ENCODE results near the gene ANKK1. TPM values are rescaled to one million over a fixed set of nuclear protein-coding genes. Genes with fewer than 3 reads are reported as not detected.

The ANKK1 gene, protein sequence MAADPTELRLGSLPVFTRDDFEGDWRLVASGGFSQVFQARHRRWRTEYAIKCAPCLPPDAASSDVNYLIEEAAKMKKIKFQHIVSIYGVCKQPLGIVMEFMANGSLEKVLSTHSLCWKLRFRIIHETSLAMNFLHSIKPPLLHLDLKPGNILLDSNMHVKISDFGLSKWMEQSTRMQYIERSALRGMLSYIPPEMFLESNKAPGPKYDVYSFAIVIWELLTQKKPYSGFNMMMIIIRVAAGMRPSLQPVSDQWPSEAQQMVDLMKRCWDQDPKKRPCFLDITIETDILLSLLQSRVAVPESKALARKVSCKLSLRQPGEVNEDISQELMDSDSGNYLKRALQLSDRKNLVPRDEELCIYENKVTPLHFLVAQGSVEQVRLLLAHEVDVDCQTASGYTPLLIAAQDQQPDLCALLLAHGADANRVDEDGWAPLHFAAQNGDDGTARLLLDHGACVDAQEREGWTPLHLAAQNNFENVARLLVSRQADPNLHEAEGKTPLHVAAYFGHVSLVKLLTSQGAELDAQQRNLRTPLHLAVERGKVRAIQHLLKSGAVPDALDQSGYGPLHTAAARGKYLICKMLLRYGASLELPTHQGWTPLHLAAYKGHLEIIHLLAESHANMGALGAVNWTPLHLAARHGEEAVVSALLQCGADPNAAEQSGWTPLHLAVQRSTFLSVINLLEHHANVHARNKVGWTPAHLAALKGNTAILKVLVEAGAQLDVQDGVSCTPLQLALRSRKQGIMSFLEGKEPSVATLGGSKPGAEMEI
- under 0.01 TPM in 1 of 2 replicates, not detected in the other for total RNA-seq

DNA sequence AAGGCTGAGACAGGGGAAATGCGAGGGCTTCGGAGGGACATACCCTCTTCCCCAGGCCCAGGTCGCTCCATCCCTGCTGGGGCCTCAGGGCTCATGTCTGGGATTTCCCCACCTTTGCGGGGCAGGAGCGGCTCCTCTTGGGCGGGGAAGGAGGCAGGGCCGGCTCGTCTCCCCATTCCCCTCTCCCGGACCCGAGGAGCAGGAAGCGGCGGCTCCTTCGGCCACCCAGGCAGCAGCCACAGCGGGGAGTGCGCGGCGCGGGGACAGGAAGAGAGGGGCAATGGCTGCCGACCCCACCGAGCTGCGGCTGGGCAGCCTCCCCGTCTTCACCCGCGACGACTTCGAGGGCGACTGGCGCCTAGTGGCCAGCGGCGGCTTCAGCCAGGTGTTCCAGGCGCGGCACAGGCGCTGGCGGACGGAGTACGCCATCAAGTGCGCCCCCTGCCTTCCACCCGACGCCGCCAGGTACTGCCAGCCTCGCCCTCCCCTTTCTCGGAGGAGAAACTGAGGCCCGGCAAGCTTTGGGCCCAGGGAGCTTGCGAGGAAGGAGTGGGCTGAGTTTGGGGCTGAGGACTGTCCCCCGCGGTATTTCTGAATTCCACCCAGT, at the start of gene ANKK1:
Gene ANKK1 (plus strand): TSS at position 175 of the 607 bp plus-strand sequence. CDS start 106 bp downstream, at position 281.

Small RNA genes within 50 kb of the gene (small RNA-seq; reads per million reads assigned to genes)
- gene MIR4301, result not detected

Other genes starting within 250 kb of the ANKK1 start
- 14.9 and 18.4 TPM in 2 replicates for gene TTC12, start 73.2 kb upstream of the ANKK1 start, total RNA-seq
- gene DRD2, start 87.6 kb downstream of the ANKK1 start, total RNA-seq, result not detected in 2 replicates